ENCODE results near the gene G2E3. TPM values are rescaled to one million over a fixed set of nuclear protein-coding genes. Genes with fewer than 3 reads are reported as not detected.

Gene G2E3
- total and polyA plus RNA-seq, 2 donors (not counting 3 experiments of a cell fraction or from before 2014, with no cell fraction given): 4.2 to 34.8 TPM

GRCh38 chr14:30587141-30587540 is 28.2 kb downstream of the G2E3 start:
- no peak overlapping the region for H3K4me2 ChIP-seq (ENCODE audit: insufficient read depth, low read length)
- no peak overlapping the region for H3K27ac ChIP-seq (ENCODE audit: insufficient read depth, low read depth, low read length)
- BruUV-seq (replicated peaks): no TSS peak
- H3K9ac ChIP-seq (replicated peaks; ENCODE audit: extremely low read depth, insufficient read depth, low read length): no peak overlapping the region
- H3K4me1 ChIP-seq (ENCODE audit: control insufficient read depth, extremely low read depth, insufficient read depth, low read length): no peaks in the 10 kb centered on the region
- H4K20me1 ChIP-seq (replicated peaks; ENCODE audit: control insufficient read depth, extremely low read depth, insufficient read depth, low read length): no peaks in the 10 kb centered on the region
- no peak for TF ChIP-seq POLR2A (IDR thresholded peaks at IDR 0.05; ENCODE audit: low read depth, low read length)
- TF ChIP-seq GATA2 (IDR thresholded peaks at IDR 0.05; ENCODE audit: insufficient read depth, insufficient read length, low read depth, low read length): no peak
- no peak for TF ChIP-seq MAX (IDR thresholded peaks at IDR 0.05; ENCODE audit: insufficient read depth, insufficient read length)
- no peak for TF ChIP-seq POLR2AphosphoS5 (IDR thresholded peaks at IDR 0.05; ENCODE audit: insufficient read depth, low read depth, low read length)
- TF ChIP-seq JUN (IDR thresholded peaks at IDR 0.05; ENCODE audit: borderline replicate concordance, insufficient read depth, insufficient read length, low read depth): no peak
- TF ChIP-seq FOS (IDR thresholded peaks at IDR 0.05; ENCODE audit: borderline replicate concordance, insufficient read depth, low read length): no peak
- no peak for TF ChIP-seq CTCF (IDR thresholded peaks at IDR 0.05; ENCODE audit: extremely low read depth in 1 of 2, insufficient read depth in 1 of 2, low read depth in 1 of 2, low read length in 2 of 2)
- no peak for TF ChIP-seq EZH2 (IDR thresholded peaks at IDR 0.05; ENCODE audit: borderline replicate concordance, low read depth, low read length, severe bottlenecking)
- TF ChIP-seq MYC (IDR thresholded peaks at IDR 0.05; ENCODE audit: low read depth, low read length): no peak
- no peak overlapping the region for H3K4me3 ChIP-seq (replicated peaks in 1 of 3; ENCODE audit: insufficient read depth in 1 of 3, low read depth in 1 of 3, low read length in 3 of 3)
- POLR2A ChIA-PET: no interaction called here
- FAIRE-seq (no peak), DNase-seq (ENCODE audit: low read depth, low spot score) (no peak)
- dilution Hi-C loops (cut with MboI; ENCODE audit: extremely low pct_ligation_motif_present, low sequenced_read_pairs): no loop called here
- peaks cover 81% of the 10 kb centered on the region for H3K79me2 ChIP-seq (ENCODE audit: control insufficient read depth, insufficient read depth, low read length)
- CTCF ChIA-PET: interaction anchor here (1.0 kb wide), 1 partner anchor 65 kb away, joined by 3 read pairs; no protein-coding TSS in a partner anchor
- H3K9me3 ChIP-seq (replicated peaks; ENCODE audit: control insufficient read depth, insufficient read depth, low read length): no peaks in the 10 kb centered on the region
- H2AFZ ChIP-seq (ENCODE audit: low read depth, low read length): no peak overlapping the region
- H3K36me3 ChIP-seq (ENCODE audit: control insufficient read depth in 2 of 2, extremely low read depth in 1 of 2, insufficient read depth in 2 of 2, low read length in 2 of 2): peaks cover 0 to 17% of the 10 kb centered on the region in 2 experiments
- intact Hi-C loops (cut with micrococcal nuclease): no loop called here
- no peaks in the 10 kb centered on the region for H3K9me1 ChIP-seq (replicated peaks; ENCODE audit: control insufficient read depth, extremely low read depth, insufficient read depth, low read length)
- no peaks in the 10 kb centered on the region for H3K27me3 ChIP-seq (ENCODE audit: control insufficient read depth in 2 of 2, insufficient read depth in 2 of 2, low read length in 2 of 2)

Measured in endothelial cell of umbilical vein (primary cell).